ENCODE data around the gene TVP23A.
"Not testable (repeated sequence)": the region's sequence is repeated elsewhere in the genome, so short reads cannot be mapped to it uniquely, and the experiment has no call there.

- not testable (repeated sequence) for TF ChIP-seq POLR2AphosphoS5, SPI1, POLR2A (IDR thresholded peaks at IDR 0.05; ENCODE audit: low read depth, low read length)
These were observed 77.3 kb downstream of the TVP23A start for GRCh38 chr16:10741249-10741648.
